IPS-11a (cell line): ENCODE data around the gene AHDC1.

Experiments
- H3K4me3 ChIP-seq: one replicate; pipeline ENCODE4 v1.5.1; 2013; ENCODE audit warnings: low read depth, low read length, control low read depth

The AHDC1 gene

GRCh38 chr1:27615346-27616192 is 11.6 kb upstream of the AHDC1 start:
- peak overlapping the region; percentile 51 for H3K4me3 ChIP-seq

- H3K4me3 ChIP-seq = peak overlapping the region; percentile 51
Observed at GRCh38 chr1:27614625-27615344, 10.8 kb upstream of the AHDC1 start.

DNA sequence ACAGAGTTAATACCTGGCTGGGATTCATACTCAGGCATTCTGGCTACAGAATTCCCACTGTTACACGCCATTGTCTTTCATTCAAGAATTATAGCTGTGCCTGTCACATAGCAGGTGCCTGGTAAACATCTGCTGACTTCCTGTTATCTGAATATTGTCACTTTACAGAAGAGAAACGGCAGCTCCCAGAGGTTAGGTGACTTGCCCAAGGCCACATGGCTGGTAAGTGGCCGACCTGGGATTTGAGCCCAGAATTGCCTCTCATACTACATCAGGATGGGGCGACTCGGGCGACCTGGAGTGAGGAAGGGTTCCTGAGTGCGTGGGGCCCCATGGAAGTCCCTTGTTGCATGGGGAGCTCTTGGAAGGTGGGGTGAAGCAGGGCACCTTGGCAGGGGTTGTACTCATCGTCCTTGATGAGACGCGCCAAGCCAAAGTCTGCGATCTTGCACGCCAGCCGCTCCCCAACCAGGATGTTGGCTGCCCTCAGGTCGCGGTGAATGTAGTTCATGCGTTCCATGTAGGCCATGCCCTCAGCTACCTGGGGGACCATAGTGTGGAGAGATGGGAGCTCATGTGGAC is 10.2 kb upstream of the AHDC1 start:
- H3K4me3 ChIP-seq = no peak overlapping the region

GRCh38 chr1:27612718-27613117 is 8.8 kb upstream of the AHDC1 start:
- H3K4me3 ChIP-seq = no peak overlapping the region

DNA sequence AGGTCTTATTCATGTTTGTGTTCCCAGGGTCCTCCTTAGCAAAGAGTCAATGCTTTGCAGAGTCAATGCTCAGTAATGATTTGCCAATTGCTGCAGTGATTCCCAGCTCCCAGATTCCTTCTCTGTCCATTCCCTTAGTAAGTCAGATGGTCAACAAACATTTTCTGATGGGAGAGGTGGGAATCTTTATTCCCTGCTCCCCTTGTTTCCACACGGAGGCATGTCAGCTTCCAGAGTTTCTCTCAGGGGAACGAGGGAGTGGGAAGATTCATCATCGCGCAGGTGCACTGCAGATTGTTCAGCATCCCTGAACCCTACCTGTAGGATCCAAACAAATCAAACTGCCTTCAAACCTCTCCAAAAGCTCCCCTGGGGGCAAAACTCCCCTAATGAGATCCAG is 7.5 kb upstream of the AHDC1 start:
- H3K4me3 ChIP-seq = no peak overlapping the region

- no peak overlapping the region for H3K4me3 ChIP-seq
Observed at GRCh38 chr1:27609618-27610240, 5.8 kb upstream of the AHDC1 start.

- H3K4me3 ChIP-seq = no peak overlapping the region
Observed at GRCh38 chr1:27609210-27609555, 5.2 kb upstream of the AHDC1 start.

- H3K4me3 ChIP-seq = no peak overlapping the region
Observed at GRCh38 chr1:27607239-27607804, 3.4 kb upstream of the AHDC1 start.

DNA sequence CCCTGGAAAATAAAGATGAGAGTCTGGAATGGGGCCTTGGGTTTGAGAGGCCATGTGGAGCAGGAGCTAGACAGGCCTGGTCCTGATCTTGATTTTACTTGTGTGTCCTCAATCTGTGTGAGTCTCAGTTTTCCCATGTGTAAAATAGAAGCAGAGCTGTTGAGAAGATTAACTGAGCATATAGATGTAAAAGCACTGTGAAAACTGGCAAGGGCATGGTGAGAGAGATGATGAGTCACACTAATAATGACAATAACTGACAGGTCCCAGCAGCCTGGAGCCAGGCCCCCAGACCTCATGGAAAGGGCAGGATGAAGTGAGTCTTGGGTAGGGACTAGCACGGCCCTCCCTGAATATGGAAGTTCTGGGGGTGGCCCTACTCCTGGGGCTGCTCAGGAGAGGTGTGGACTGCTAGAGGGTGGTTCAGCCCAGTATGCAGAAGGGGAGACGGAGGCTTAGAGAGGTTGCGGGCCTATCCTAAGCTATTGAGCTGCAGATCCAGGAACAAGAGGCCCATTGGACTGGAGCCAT is 2.8 kb upstream of the AHDC1 start:
- no peak overlapping the region for H3K4me3 ChIP-seq

DNA sequence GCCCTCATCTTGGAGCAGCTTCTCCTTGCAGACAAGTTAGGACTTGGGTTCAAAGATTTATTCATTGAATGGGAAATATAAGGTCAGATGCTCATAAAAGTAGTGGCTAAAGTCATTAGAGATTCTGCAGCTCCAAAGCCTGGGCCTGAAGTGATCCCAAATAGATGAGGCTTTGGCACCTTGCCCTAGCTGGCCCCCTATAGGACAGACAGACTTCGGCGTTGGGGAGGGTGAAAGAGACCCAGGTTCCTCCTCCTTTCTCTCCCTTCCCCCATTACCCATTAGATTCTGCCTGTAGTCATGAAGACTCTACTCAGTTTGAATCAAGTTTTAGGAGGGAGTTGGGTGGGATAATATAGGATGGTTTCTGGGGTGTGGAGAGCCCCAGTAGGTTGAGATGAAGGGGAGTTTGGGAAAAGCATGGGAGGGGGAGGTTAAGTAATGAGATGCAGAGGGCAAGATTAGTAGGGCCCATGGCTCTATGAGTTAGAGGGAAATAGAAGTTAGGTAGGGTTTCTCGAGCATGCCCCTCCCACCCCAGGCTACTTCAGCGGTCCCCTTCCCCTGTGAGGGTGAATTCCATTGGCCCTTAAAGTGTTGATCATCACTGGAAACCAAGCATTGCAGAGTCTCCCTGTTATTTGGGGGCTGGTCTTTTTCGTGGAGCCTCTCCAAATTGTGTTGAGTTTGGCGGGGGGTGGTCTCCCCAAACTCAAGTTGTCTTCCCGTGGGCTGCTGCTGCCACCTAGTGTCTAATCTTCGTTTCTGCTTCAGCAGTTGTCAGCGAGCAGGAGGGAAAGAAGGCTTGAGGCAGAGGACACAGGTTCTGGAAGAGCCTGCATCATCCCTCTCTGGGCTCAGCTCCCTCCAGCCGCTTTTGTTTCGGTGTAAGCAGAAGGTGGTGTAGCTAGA is 2.1 kb upstream of the AHDC1 start:
- peak overlapping the region; percentile 8 for H3K4me3 ChIP-seq

- H3K4me3 ChIP-seq = no peak overlapping the region
Observed at GRCh38 chr1:27605300-27605766, 1.4 kb upstream of the AHDC1 start.

- peak overlapping the region; percentile 62 for H3K4me3 ChIP-seq
Observed at GRCh38 chr1:27604579-27605299, 795 bp upstream of the AHDC1 start.

DNA sequence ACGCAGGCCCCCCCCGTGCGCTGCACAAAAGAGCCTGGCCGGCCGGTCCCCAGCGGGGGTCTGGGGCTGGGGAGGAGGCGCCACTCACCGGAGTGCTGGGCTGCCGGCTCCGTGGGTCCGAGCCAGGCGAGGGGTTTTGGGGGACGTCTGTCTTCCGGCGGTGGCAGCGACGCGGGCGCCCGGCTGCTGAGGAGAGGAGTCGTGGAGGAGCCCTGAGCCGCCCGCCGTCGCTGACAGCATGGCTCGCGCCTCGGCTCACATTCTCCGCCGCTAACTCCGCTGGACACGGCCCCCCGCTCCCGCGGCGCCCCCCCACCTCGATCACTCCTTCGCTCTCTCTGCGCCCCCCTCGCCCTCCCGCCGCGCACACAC is 649 bp downstream of the AHDC1 start:
- peak overlapping the region; percentile 62 for H3K4me3 ChIP-seq

- peak overlapping the region; percentile 62 for H3K4me3 ChIP-seq
Observed at GRCh38 chr1:27602462-27603308, 1.3 kb downstream of the AHDC1 start.

DNA sequence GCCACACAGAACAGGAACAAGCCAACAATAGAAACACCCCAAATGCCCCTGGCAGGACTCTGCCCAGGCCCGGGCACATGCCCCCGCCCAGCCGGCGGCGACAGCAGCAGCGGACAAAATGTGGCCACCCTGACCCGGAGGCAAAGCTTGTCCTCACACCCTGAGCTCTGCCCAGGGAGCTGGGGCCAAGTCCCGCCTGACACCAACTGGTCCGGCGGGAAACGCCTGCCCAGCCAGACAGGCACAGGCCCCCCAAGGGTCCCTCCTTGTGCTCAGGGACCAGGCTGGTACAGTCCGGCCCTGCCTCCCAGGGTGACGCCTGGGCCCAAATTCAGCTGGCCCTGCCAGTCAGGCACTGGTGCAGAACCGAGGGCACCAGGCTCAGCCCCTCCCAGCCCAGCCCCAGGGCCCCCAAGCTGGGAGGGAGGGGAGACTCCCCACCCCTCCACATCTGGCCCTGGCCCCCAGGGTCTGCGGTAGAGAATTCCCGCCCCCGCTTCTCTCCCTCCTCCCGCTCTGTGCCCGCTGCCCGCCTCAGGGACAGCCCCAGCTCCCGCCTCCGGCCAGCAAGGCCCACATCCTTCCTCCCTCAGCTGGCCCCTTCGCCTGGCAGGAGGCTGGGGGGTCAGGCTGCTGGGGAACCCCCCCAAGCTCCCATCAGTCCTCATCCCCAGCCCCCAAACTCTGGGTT is 2.0 kb downstream of the AHDC1 start:
- H3K4me3 ChIP-seq = peak overlapping the region; percentile 39

DNA sequence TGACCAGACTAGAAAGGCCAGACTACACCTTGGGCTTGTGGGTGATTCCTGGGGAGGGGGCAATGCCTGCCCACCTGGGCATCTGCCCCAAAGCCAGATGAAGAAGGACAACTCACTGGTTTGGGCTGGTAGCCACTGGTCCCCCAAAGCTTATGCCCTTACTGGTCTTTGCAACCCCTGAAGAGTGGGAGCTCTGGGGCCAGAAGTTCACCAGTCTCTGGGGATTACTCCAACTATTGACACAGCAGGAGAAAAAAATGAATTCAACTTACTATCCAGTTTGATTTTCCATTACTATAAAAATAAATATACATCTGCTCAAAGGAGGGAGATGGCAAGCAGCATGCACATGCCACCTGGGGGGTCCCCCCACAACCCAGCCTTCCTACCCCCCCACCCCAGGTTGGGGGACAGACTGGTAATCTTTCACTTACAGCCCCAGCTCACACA is 2.6 kb downstream of the AHDC1 start:
- no peak overlapping the region for H3K4me3 ChIP-seq

GRCh38 chr1:27600498-27601175 is 3.3 kb downstream of the AHDC1 start:
- H3K4me3 ChIP-seq = no peak overlapping the region
